ENCODE measurements around the gene TMPRSS6. TPM values are rescaled to one million over a fixed set of nuclear protein-coding genes. Genes with fewer than 3 reads are reported as not detected.
A peak's percentile ranks its signal among the peaks of the same experiment; 100 is the strongest.

TMPRSS6 gene
- total RNA-seq, 6 experiments from 2014 or later, result not detected

DNA sequence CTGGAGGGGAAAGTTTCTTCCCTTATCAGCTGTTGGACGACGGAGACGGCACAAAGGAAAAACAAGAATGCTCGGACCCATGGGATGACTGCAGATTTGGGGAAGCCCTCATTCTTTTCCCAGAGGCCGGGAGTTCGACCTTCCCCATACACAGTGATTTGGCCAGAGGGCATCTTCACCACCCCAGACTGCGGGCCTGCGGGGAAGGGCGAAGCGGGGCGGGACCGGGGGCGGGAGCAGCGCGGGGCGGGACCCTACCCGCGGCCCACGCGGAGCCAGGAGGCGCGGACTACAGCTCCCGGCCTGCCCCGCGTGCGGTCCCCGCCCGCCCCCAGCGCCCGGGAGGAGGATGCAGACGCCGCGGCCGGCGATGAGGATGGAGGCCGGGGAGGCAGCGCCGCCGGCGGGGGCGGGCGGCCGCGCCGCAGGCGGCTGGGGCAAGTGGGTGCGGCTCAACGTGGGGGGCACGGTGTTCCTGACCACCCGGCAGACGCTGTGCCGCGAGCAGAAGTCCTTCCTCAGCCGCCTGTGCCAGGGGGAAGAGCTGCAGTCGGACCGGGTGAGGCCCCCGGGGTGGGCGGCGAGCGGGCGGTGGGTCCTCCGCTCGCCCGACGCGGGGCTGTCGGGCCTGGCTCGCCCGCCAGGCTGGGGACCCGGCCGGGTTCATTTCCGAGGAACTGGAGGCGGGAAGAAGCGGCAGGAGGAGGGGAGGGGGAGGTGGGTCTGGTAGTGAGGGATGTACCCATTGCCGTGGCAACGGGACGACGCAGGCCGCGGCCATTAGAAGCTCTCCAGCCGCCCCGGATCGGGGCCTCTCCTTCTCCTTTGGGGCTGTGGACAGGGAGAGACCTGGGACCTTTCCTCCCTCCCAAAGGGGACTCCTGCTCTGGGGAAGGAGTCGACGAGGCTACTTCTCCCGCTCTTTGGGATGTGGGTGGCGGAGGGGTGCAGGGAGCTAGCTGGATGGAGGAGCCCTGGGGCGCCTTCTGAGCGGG, 57.8 kb downstream of the TMPRSS6 start, which contains the start of gene KCTD17:
TSS of gene KCTD17 (plus strand) at position 352 of the 995 bp plus-strand sequence. CDS start at position 371, 19 bp downstream.
- peaks cover 1% of the 10 kb centered on the region for H3K27me3 Mint-ChIP-seq (ENCODE audit: insufficient read depth)
- peak; percentile 43 for DNase-seq
- H3K4me1 Mint-ChIP-seq (ENCODE audit: low read depth), result peaks cover 16% of the 10 kb centered on the region
- H3K36me3 Mint-ChIP-seq (ENCODE audit: low read depth), result no peaks in the 10 kb centered on the region
- H3K9me3 Mint-ChIP-seq, result no peaks in the 10 kb centered on the region
- H3K27ac Mint-ChIP-seq, result peak within 1 kb of the TSS; percentile 83
- TF ChIP-seq, protein P1, sequence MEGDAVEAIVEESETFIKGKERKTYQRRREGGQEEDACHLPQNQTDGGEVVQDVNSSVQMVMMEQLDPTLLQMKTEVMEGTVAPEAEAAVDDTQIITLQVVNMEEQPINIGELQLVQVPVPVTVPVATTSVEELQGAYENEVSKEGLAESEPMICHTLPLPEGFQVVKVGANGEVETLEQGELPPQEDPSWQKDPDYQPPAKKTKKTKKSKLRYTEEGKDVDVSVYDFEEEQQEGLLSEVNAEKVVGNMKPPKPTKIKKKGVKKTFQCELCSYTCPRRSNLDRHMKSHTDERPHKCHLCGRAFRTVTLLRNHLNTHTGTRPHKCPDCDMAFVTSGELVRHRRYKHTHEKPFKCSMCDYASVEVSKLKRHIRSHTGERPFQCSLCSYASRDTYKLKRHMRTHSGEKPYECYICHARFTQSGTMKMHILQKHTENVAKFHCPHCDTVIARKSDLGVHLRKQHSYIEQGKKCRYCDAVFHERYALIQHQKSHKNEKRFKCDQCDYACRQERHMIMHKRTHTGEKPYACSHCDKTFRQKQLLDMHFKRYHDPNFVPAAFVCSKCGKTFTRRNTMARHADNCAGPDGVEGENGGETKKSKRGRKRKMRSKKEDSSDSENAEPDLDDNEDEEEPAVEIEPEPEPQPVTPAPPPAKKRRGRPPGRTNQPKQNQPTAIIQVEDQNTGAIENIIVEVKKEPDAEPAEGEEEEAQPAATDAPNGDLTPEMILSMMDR (IDR thresholded peaks at IDR 0.05), result peak; percentile 13; the same call in 1 of the 2 replicates
- H3K4me3 Mint-ChIP-seq, result peak within 1 kb of the TSS; percentile 90

DNA sequence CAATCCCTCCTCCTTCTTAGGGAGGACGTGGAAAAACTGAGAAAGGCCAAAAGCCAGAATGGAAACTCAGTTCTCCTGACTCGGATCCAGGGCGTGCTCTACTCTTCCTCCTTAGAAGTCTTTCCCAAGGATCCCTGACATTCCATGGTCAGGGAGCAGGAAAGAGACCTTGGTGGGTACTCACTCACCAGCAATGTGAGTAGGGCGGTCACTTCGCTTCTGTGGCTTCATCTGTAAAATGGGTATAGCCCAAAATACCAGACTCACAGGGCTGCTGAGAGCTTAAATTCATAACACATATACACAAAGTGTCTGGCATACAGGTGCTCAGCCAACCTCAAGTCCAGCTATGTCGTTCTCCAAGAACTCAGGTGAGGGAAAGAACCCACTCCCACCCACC, 58.6 kb downstream of the TMPRSS6 start:
- H3K36me3 Mint-ChIP-seq (ENCODE audit: low read depth), result no peaks in the 10 kb centered on the region
- no peaks in the 10 kb centered on the region for H3K9me3 Mint-ChIP-seq
- TF ChIP-seq, protein P1 (IDR thresholded peaks at IDR 0.05), result no peak
- H3K27ac Mint-ChIP-seq, result no peak overlapping the region
- peaks cover 1% of the 10 kb centered on the region for H3K27me3 Mint-ChIP-seq (ENCODE audit: insufficient read depth)
- peaks cover 21% of the 10 kb centered on the region for H3K4me1 Mint-ChIP-seq (ENCODE audit: low read depth)
- DNase-seq, result no peak
- H3K4me3 Mint-ChIP-seq, result no peak overlapping the region; the same call in 1 of the 2 replicates

DNA sequence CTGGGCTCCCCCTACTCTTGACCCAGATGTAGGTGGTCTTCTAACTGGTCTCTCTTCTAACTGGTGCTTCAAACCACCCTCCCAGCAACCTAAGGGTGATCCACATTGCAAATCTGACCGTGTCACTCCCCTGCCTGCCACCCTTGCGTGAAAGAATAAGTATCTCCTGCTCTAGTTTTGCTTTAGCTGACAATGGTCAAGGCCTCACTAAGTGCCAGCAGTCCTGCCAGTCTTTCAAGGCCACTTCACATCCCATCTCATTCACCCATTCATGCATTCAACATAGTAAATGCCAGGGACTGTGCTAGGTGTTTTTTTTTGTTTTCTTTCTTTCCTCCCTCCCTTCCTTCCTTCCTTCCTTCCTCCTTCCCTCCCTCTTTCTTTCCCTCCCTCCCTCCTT, 60.3 kb downstream of the TMPRSS6 start:
- Mint-ChIP-seq H3K27ac (no peak overlapping the region), H3K4me1 (ENCODE audit: low read depth) (peaks cover 29% of the 10 kb centered on the region), H3K9me3 (no peaks in the 10 kb centered on the region), H3K27me3 (ENCODE audit: insufficient read depth) (peaks cover 1% of the 10 kb centered on the region), H3K36me3 (ENCODE audit: low read depth) (no peaks in the 10 kb centered on the region), H3K4me3 (no peak overlapping the region)
- TF ChIP-seq, protein P1 (IDR thresholded peaks at IDR 0.05), result no peak
- DNase-seq, result no peak

GRCh38 chr22:37048133-37048532, 61.4 kb downstream of the TMPRSS6 start:
- H3K4me3 Mint-ChIP-seq, result no peak overlapping the region
- no peak overlapping the region for H3K27ac Mint-ChIP-seq
- peaks cover 24% of the 10 kb centered on the region for H3K4me1 Mint-ChIP-seq (ENCODE audit: low read depth)
- H3K36me3 Mint-ChIP-seq (ENCODE audit: low read depth), result no peaks in the 10 kb centered on the region
- H3K27me3 Mint-ChIP-seq (ENCODE audit: insufficient read depth), result peaks cover 1% of the 10 kb centered on the region
- no peaks in the 10 kb centered on the region for H3K9me3 Mint-ChIP-seq
- TF ChIP-seq, protein P1 (IDR thresholded peaks at IDR 0.05), result no peak
- peak; percentile 12 for DNase-seq

DNA sequence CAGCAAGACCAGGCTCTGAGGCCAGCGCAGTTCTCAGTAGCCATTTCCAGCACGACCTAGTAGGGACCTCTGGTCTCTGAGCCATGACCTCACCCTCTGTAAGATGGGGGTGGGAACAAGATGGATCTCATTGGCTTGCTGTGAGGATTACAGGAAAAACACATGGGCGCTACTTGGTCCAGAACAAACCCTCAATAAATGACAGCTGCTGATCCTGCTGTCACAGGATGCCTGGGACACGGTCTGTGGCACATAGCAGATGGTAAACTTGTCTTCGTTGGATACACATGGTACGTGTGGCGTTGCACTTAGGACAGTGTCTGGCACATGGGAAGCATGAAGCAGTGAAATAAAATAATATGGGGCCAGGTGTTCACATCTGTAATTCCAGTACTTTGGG, 62.5 kb downstream of the TMPRSS6 start:
- H3K4me3 Mint-ChIP-seq, result no peak overlapping the region
- H3K27ac Mint-ChIP-seq, result no peak overlapping the region
- H3K4me1 Mint-ChIP-seq (ENCODE audit: low read depth), result peaks cover 13% of the 10 kb centered on the region
- no peak for DNase-seq
- TF ChIP-seq, protein P1 (IDR thresholded peaks at IDR 0.05), result no peak
- H3K36me3 Mint-ChIP-seq (ENCODE audit: low read depth), result no peaks in the 10 kb centered on the region
- H3K27me3 Mint-ChIP-seq (ENCODE audit: insufficient read depth), result no peaks in the 10 kb centered on the region; the same call in 1 of the 2 replicates
- H3K9me3 Mint-ChIP-seq, result no peaks in the 10 kb centered on the region

Data from HFFc6 (cell line).